ENCODE measurements around the gene TAF15. TPM values are rescaled to one million over a fixed set of nuclear protein-coding genes. Genes with fewer than 3 reads are reported as not detected.

The TAF15 gene
- 100 to 1,000 TPM; 235 to 249 TPM for total RNA-seq

- Mint-ChIP-seq H3K9me3 (no peaks in the 10 kb centered on the region), H3K4me3 (peak within 1 kb of the TSS; percentile 95), H3K4me1 (ENCODE audit: low read depth in 2 of 2) (peaks cover 44 to 59% of the 10 kb centered on the region in 2 donors), H3K36me3 (peaks cover 18% of the 10 kb centered on the region), H3K27me3 (no peaks in the 10 kb centered on the region), H3K27ac (peak within 1 kb of the TSS; percentile 94 to 95)
- DNase-seq (ENCODE audit: low spot score) (peak; percentile 98), ATAC-seq (peak; percentile 99)
Observed at GRCh38 chr17:35808962-35809854, at the start of gene TAF15. TSS of gene TAF15 (plus strand) at chr17:35809484. CDS start at chr17:35809570, 86 bp downstream.

DNA sequence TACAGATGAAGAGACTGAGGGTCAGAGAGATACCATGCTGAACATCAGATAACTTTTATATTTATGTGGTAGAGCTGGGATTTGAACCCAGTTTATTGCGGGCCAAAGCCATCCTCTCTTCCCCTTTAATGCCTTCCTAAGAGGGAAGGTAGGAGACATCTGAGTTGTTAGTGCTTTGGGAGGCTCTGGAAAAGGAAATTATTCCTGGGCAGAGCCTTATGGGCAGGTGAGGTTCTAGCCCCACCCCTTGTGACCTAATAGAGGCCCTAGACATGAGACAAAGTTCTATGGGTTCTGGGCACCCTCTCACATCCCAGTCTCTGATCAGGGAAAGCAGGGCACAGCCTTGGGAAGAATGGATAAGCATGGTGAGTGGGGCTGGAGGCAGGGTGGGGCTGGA lies 48.7 kb upstream of the TAF15 start, which contains the start of gene C17orf50:
Gene C17orf50 (plus strand): TSS at position 301 of the 400 bp plus-strand sequence. CDS start 55 bp downstream, at position 356.
- ATAC-seq: no peak
- no peak for DNase-seq (ENCODE audit: low spot score)
- Mint-ChIP-seq H3K27ac (no peak within 1 kb of the TSS), H3K4me1 (ENCODE audit: low read depth in 2 of 2) (peaks cover 6% of the 10 kb centered on the region in 2 donors), H3K9me3 (no peaks in the 10 kb centered on the region), H3K27me3 (no peaks in the 10 kb centered on the region), H3K36me3 (no peaks in the 10 kb centered on the region), H3K4me3 (no peak within 1 kb of the TSS)

DNA sequence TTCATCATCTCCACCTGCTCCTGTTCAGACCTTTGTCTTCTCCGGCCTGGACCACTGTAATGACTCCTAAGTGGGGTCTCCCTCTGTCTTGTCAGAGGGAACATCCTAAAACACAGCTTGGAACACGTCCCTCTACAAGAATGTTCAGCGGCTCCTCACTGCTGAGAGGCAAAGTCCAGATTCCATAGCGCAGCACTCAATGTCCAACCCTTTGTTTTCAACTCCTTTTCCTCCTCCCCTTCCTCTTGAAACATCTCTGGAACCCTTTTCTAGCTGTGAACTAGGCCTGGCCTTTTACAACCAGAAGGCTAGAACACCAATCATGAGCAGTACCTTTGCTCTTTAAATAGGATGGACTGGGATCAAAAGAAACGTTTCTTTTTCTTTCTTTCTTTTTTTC lies 47.7 kb upstream of the TAF15 start:
- Mint-ChIP-seq H3K4me3 (no peak overlapping the region), H3K36me3 (no peaks in the 10 kb centered on the region), H3K9me3 (no peaks in the 10 kb centered on the region), H3K27me3 (no peaks in the 10 kb centered on the region), H3K4me1 (ENCODE audit: low read depth in 2 of 2) (peaks cover 6% of the 10 kb centered on the region in 2 donors), H3K27ac (no peak overlapping the region)
- ATAC-seq (no peak), DNase-seq (ENCODE audit: low spot score) (no peak)

GRCh38 chr17:35763767-35764122 lies 45.5 kb upstream of the TAF15 start:
- Mint-ChIP-seq H3K27me3 (no peaks in the 10 kb centered on the region), H3K9me3 (no peaks in the 10 kb centered on the region), H3K4me1 (ENCODE audit: low read depth in 2 of 2) (peaks cover 6% of the 10 kb centered on the region in 2 donors), H3K27ac (no peak overlapping the region), H3K4me3 (peak overlapping the region; percentile 85), H3K36me3 (no peaks in the 10 kb centered on the region)
- no peak for DNase-seq (ENCODE audit: low spot score)
- no peak for ATAC-seq

- DNase-seq (ENCODE audit: low spot score) (peak; percentile 91), ATAC-seq (peak; percentile 94 to 96)
- peaks cover 6% of the 10 kb centered on the region in 2 donors for H3K4me1 Mint-ChIP-seq (ENCODE audit: low read depth in 2 of 2)
- H3K9me3 Mint-ChIP-seq: no peaks in the 10 kb centered on the region
- peak overlapping the region; percentile 85 for H3K4me3 Mint-ChIP-seq
- H3K27ac Mint-ChIP-seq: peak overlapping the region in 1 of 2 donors; percentile 52
- H3K36me3 Mint-ChIP-seq: no peaks in the 10 kb centered on the region
- H3K27me3 Mint-ChIP-seq: no peaks in the 10 kb centered on the region
Observed at GRCh38 chr17:35764123-35764991, 44.9 kb upstream of the TAF15 start.

- ATAC-seq (no peak), DNase-seq (ENCODE audit: low spot score) (no peak)
- Mint-ChIP-seq H3K4me3 (peak overlapping the region; percentile 85), H3K27me3 (no peaks in the 10 kb centered on the region), H3K9me3 (no peaks in the 10 kb centered on the region), H3K4me1 (ENCODE audit: low read depth in 2 of 2) (peaks cover 6% of the 10 kb centered on the region in 2 donors), H3K36me3 (no peaks in the 10 kb centered on the region), H3K27ac (no peak overlapping the region)
Observed at GRCh38 chr17:35765086-35765710, 44.1 kb upstream of the TAF15 start.

DNA sequence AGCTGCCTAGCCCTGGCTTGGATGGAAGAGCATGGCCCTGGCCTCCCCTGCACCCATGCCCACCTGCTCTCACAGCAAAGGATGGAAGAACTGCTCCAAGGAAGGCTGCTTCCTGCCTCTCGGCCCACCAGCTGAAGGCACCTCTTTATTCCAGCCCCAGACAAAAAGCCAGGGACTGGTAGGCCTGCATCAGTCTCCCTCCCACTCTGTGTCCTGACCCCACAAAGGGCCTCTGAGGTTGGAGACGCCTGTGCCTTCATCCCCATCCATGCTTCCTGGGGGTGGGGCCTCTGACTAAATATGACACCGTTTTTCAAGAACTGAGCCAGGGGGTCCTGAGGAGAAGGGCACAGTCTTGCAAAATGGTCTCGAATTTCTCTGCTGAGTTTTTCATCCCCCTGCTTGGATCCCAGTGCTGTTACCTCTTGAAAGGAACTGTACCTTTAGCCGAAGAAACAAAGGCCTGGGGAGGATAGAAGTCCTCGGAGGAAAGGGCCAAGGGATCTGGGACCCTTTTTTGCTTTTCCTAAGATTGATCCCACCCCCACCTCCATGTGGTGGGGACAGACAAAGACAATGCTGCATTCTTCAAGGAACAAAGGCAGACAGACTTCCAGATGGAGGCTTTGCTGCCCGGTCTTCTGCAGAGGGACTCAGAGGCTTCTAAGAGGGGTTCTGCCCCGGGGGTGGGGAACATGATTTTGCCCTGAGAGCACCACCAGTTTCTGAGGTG lies 43.4 kb upstream of the TAF15 start:
- ATAC-seq: no peak
- no peak for DNase-seq (ENCODE audit: low spot score)
- Mint-ChIP-seq H3K4me3 (no peak overlapping the region), H3K4me1 (ENCODE audit: low read depth in 2 of 2) (peaks cover 6% of the 10 kb centered on the region in 2 donors), H3K9me3 (no peaks in the 10 kb centered on the region), H3K36me3 (no peaks in the 10 kb centered on the region), H3K27ac (no peak overlapping the region), H3K27me3 (no peaks in the 10 kb centered on the region)

GRCh38 chr17:35766489-35766877 lies 42.8 kb upstream of the TAF15 start:
- peaks cover 6% of the 10 kb centered on the region in 2 donors for H3K4me1 Mint-ChIP-seq (ENCODE audit: low read depth in 2 of 2)
- no peaks in the 10 kb centered on the region for H3K27me3 Mint-ChIP-seq
- H3K36me3 Mint-ChIP-seq: no peaks in the 10 kb centered on the region
- no peak for DNase-seq (ENCODE audit: low spot score)
- H3K4me3 Mint-ChIP-seq: no peak overlapping the region
- H3K9me3 Mint-ChIP-seq: no peaks in the 10 kb centered on the region
- ATAC-seq: no peak
- H3K27ac Mint-ChIP-seq: no peak overlapping the region

GRCh38 chr17:35766903-35767510 lies 42.3 kb upstream of the TAF15 start:
- Mint-ChIP-seq H3K27ac (no peak overlapping the region), H3K36me3 (no peaks in the 10 kb centered on the region), H3K4me3 (no peak overlapping the region), H3K9me3 (no peaks in the 10 kb centered on the region), H3K4me1 (ENCODE audit: low read depth in 2 of 2) (peaks cover 6% of the 10 kb centered on the region in 2 donors), H3K27me3 (peaks cover 0 to 2% of the 10 kb centered on the region in 2 donors)
- ATAC-seq: no peak
- DNase-seq (ENCODE audit: low spot score): no peak

DNA sequence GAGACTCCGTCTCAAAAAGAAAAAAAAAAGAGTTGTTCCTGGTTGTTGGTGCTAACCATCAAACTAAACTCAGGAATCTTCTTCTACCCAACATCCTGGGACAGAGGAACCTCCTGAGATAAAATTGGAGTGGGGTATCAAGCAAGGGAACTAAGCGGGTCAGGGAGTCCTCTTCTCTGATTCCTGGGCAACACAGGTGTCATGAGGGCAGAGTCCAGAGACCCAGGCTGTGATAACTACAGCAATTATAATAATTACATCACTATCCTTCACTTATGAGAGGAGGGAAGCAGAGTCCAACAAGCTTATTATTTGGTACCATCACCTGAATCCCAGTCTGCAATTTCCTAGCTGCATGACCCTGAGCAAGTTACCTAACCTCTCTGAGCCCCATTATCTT lies 40.5 kb upstream of the TAF15 start:
- Mint-ChIP-seq H3K27me3 (peaks cover 7% of the 10 kb centered on the region in 2 donors), H3K4me3 (no peak overlapping the region), H3K36me3 (no peaks in the 10 kb centered on the region), H3K27ac (no peak overlapping the region), H3K4me1 (ENCODE audit: low read depth in 2 of 2) (peaks cover 6% of the 10 kb centered on the region in 2 donors), H3K9me3 (no peaks in the 10 kb centered on the region)
- no peak for DNase-seq (ENCODE audit: low spot score)
- ATAC-seq: no peak

DNA sequence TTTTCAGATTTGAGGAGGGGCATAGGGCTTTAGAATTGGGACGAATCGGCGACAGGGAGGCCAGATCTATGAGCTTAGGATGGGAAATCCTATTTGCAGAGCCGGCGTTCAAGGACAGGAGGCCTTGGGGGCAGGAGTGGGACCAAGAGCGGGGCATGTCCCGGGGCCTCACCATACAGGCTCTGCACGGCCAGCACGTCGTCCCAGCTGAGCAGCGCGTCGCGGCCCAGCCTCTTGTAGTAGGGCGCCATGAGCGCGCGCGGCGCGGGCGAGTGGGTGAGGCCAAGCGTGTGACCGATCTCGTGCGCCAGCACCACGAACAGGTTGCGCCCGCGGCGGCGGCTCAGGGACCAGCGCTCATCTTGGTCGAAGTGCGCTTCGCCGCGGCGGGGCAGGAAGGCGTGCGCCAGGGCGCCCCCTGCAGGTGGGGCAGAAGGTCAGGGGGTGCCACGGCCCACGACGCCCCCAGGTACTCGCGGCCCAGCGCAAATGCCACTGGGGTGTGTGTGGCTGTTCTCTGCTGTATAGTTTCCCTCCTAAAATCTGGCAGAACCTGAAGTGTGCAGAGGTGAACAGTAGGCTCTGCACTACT lies 39.3 kb upstream of the TAF15 start:
- no peak for ATAC-seq
- Mint-ChIP-seq H3K27ac (no peak overlapping the region), H3K4me1 (ENCODE audit: low read depth in 2 of 2) (peaks cover 0 to under 1% of the 10 kb centered on the region in 2 donors), H3K36me3 (no peaks in the 10 kb centered on the region), H3K4me3 (no peak overlapping the region), H3K9me3 (no peaks in the 10 kb centered on the region), H3K27me3 (peaks cover 7% of the 10 kb centered on the region in 2 donors)
- peak; percentile 58 for DNase-seq (ENCODE audit: low spot score)

GRCh38 chr17:35773129-35773528 lies 36.2 kb upstream of the TAF15 start:
- peak; percentile 38 for DNase-seq (ENCODE audit: low spot score)
- ATAC-seq: peak in 1 of 2 donors; percentile 17

More at GRCh38 chr17:35773129-35773528, 36.2 kb upstream of the TAF15 start:
- Mint-ChIP-seq H3K4me3 (no peak overlapping the region), H3K27ac (no peak overlapping the region), H3K27me3 (peaks cover 7 to 12% of the 10 kb centered on the region in 2 donors), H3K36me3 (no peaks in the 10 kb centered on the region), H3K4me1 (ENCODE audit: low read depth in 2 of 2) (no peaks in the 10 kb centered on the region), H3K9me3 (no peaks in the 10 kb centered on the region)
